Right ventricle myocardium inferior (tissue), 1 donor: ENCODE results near the gene IRF2BP1. TPM values are rescaled to one million over a fixed set of nuclear protein-coding genes. Genes with fewer than 3 reads are reported as not detected.
"Not testable (repeated sequence)": the region's sequence is repeated elsewhere in the genome, so short reads cannot be mapped to it uniquely, and the experiment has no call there.

ENCODE experiments used
- ATAC-seq: fragments of 200-7000 bp; cut with Tn5 transposase; one replicate; pipeline ENCODE4 v1.9.1; 2020; ENCODE audit warnings: mild to moderate bottlenecking, moderate library complexity
- DNase-seq: peaks from one replicate; pipeline ENCODE4 v3.0.0; 2021; ENCODE audit errors: missing footprints
- intact Hi-C: fragments of 100-400 bp; cut with DNase I; formaldehyde crosslinking; loops from one replicate; pipeline ENCODE4 v1.11.0; 2022
- total RNA-seq: library from RNA; stranded (reverse); fragmentation: NEBNext Ultra II Directional; extraction: Animal tissue kit (Norgen Biotek cat#: 25700); gene quantifications from one replicate; pipeline ENCODE4 v1.2.1, GENCODE V29; 2021
- donor health status: DM: no; HTN: yes; CAD: no; lungs with severe emphysema.

The IRF2BP1 gene
- total RNA-seq, 1 donor from 2014 or later = 19.9 TPM

- ATAC-seq (no peak), DNase-seq (no peak)
- intact Hi-C loops = loop anchor here (5.0 kb wide), 1 partner anchor 68 kb away; the partner anchor contains the start of gene RSPH6A
These were observed 1.0 kb downstream of the IRF2BP1 start for GRCh38 chr19:45884682-45885555.

DNA sequence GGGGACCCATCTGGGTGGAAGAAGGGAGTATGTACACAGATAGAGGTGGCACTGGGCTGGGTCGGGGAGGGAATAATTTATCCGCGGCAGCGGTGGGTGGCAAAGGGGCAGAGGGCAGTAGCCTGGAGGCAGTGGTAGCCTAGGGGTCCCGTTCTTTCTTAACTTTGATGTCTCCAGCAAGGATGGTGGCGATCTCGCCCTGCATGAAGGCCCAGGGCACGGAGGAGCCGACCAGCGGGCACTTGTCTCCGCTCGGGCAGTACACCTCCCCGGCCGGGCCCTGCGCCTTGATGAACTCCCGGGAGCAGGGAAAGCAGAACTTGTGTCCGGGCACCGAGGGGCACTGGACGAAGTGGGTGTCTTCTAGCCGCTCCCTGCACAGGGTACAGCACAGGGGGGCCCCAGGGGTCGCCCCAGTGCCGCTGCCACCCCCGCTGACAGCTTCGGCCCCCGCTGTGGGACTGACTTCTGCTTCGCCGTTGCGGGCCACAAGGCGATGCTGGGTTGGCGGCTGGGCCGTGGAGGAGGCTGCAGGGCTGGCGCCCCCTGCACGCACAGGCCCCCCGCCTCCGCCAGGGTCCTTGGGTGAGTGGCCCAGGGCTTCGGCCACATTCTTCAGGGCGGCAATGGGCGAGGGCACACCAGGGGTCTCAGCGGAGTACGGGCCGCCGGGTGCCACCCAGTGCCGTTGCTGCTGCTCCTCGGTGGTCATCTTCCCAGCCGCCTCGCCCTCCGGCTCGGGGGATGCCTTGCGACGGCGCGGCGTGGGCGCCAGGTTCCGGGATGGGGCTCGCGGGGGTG lies 1.9 kb downstream of the IRF2BP1 start:
- intact Hi-C loops = no loop called here

DNA sequence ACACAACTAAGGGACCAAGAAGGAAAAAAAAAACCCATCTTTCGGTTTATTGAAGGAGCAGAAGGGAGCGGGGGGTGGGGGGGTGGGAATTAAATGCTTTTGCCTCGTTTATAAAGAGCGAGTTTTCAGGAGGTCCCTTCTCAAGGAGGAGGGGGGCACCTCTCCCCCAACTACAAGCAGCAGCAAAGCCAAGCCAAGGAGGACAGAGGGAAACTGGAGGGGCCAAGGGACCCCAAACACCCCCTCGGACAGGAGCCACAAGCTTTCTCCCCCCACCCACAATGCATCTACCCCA lies 2.4 kb downstream of the IRF2BP1 start:
- DNase-seq (no peak), ATAC-seq (no peak)
- intact Hi-C loops = no loop called here

More for the DNA sequence above, 1.9 kb downstream of the IRF2BP1 start:
- DNase-seq (no peak), ATAC-seq (no peak)

- peak; percentile 87 for DNase-seq
- intact Hi-C loops = no loop called here
- ATAC-seq = no peak
These were observed 3.0 kb downstream of the IRF2BP1 start for GRCh38 chr19:45882652-45883585.

- DNase-seq (no peak), ATAC-seq (no peak)
- intact Hi-C loops = no loop called here
These were observed 3.9 kb downstream of the IRF2BP1 start for GRCh38 chr19:45881909-45882528.

DNA sequence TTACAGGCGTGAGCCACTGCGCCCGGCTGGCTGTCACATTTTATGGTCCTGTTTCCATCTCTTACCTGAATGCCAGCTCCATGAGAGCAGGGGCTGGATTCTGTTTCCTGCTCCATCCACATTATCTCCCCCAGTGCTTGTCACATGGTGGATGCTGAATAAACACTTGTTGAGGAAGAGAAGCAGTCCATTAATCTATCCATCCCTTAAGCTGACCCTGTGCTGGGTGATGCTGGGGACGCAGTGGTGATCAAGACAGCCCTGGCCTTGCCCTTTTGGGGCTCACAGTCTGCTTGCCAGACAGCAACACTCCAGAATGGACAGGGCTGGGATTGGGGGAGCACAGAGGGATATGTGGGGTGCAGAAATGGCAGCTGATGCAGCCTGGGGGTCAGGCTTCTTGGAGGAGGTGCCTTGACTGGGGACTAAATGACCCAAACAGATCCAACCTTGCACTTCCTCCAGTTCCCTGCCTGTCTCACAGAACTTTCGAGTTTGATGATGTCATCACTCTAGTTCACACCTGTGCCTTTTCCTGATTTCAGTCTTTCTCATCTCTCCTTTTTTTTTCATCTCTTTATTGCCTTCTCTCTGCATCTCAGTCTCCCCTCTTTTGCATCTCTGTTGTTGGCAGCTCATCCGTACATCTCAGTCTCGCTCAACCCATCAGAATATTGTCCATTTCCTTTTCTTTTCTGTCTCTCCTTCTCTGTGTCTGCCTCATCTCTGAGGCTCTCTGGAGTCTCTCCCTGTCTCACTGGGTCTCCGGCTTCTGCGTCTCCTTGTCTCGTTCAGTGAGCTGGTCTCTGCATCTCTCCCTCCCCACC lies 4.6 kb downstream of the IRF2BP1 start:
- intact Hi-C loops = no loop called here

DNA sequence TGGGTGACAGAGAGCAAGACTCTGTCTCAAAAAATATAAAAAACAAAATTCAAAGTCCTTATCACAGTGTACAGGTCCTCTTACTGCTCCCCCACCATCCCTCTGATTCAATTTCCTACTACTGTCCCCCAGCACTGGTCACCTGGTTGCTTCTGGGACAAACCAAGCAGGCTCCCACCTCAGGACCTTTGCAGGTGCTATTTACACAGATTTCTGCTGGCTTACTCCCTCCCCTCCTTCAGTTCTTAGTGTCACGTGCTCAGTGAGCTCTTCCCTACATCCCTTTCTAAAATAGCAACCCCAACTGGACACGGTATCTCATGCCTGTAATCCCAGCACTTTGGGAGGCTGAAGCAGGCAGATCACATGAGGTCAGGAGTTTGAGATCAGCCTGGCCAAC lies 6.0 kb downstream of the IRF2BP1 start:
- no peak for DNase-seq
- intact Hi-C loops = no loop called here
- no peak for ATAC-seq

More for the DNA sequence above, 4.6 kb downstream of the IRF2BP1 start:
- no peak for DNase-seq
- no peak for ATAC-seq

- ATAC-seq = no peak
- intact Hi-C loops = no loop called here
- DNase-seq = no peak
These were observed 6.9 kb downstream of the IRF2BP1 start for GRCh38 chr19:45879055-45879454.

DNA sequence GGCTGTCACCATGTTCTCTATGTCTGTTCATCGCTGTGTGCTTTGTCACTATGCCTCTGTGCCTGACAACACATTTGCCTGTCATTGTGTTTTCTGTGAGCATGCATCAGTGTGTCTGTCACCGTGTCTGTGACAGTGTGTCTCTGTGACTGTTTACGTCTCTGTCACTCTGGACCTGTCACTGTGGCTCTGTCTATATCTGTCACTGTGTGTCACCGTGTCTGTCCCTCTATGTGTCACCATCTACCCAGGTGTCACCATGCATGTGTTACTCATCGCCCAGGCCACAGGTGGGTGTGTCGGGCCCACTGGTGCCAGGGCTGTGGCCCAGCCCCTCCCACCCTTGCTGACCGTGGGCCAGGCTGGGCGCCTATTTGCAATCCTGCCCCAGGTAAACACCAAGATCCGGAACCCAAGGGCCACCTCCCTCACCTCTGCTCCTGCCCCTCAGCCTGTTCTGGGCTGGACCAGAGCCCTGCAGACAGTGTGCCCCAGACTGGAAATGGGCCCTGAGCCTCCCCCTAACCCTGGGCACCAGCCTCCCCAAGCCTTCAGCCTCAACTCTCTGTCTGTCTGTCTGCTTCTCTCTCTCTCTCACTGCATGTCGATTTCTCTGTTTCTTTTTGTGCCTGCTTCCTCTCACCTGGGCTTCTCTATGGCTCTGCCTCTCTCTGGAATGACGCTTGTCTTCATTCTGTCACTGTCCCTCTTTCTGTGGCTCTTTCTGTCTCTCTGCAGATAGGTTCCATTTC lies 7.7 kb downstream of the IRF2BP1 start:
- intact Hi-C loops = no loop called here
- no peak for DNase-seq
- no peak for ATAC-seq

DNA sequence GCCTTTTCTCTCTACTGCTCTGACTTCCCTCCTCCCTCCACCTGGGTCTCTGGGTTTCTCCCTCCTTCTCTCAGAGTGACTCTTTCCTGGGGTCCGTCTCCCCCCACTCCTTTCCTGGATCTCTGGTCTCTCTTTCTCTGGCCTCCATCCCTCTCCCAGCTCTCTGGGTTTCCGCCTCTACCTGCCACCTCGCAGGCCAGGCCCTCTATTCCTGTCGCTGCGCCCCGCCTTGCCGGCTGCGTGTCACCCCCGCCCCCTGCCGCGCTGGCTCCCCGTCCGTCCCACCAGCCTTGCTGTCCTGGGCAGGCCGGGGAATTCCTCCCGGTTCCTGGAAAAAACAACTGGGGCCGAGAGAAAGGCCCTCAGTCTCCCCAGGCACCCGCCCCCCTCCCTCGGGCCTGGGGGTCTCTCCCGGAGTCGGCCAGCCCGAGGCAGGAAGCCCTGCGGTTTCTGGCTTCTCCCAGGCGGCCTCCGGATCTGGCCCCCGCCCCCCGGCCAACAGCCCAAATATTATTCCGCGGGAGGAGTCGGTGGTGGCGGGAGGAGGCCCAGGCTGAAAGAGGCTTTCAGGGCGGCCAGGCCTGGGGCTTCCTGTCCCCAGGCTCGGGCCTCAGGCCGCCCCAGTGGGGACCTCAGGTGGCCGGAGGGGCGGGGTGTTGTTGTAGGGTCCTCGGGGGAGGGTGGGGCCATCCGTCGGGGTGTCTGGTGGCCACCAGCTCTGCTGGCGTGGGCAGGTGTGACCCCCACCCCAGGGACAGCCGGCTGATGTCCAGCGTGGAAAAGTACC lies 9.3 kb downstream of the IRF2BP1 start:
- DNase-seq = no peak
- peak; percentile 33 for ATAC-seq
- intact Hi-C loops = no loop called here

GRCh38 chr19:45876161-45876410 lies 9.9 kb downstream of the IRF2BP1 start:
- no peak for DNase-seq
- intact Hi-C loops = no loop called here
- no peak for ATAC-seq

DNA sequence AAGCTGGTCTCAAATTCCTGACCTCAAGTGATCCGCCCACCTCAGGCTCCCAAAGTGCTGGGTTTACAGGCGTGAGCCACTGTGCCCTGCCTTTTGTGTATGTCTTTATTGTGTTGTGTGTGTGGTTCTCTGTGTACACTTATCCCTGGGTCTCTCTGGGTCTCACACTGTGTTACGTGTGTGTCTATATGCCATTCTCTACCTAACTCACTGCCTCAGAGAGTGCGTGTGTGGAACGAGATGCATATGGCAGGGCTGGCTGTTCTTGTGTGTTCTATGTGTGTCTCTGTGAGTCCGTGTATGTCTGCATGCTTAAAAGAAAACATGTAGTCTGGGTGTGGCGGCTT lies 11.3 kb downstream of the IRF2BP1 start:
- ATAC-seq (no peak), DNase-seq (no peak)
- intact Hi-C loops = no loop called here

- DNase-seq = no peak
- ATAC-seq = no peak
- intact Hi-C loops = no loop called here
These were observed 12.6 kb downstream of the IRF2BP1 start for GRCh38 chr19:45873219-45873772.

- DNase-seq = no peak
- intact Hi-C loops = no loop called here
- ATAC-seq = no peak
These were observed 13.6 kb downstream of the IRF2BP1 start for GRCh38 chr19:45872095-45872919.

- intact Hi-C loops = no loop called here
- DNase-seq = no peak
- no peak for ATAC-seq
These were observed 15.1 kb downstream of the IRF2BP1 start for GRCh38 chr19:45870798-45871197.

DNA sequence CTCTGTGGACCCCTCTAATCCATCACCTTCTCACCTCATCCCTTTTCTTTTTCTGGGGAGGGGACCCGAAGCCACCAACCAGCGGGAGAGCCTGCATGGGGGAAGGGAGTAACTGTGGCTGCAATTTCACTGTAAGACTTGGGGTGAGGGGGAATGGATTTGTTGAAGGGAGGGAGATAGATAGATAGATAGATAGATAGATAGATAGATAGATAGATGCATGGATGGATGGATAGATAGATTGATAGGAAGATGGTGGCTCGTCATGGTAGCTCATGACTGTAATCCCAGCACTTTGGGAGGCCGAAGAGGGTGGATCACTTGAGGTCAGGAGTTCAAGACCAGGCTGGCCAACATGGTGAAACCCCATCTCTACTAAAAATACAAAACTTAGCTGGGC lies 18.7 kb downstream of the IRF2BP1 start:
- ATAC-seq, intact Hi-C loops, DNase-seq: not testable (repeated sequence)
